HL-60/S4 treated with phorbol 12-myristate 13-acetate at 8.2 ng/mL for 4 days and 3 days (cell line): ENCODE data around the gene PDLIM7.

Experiments used
- in situ Hi-C: fragments of 300-500 bp; cut with MboI; formaldehyde crosslinking; loops from 2 replicates; pipeline ENCODE4 v1.15.0; 2022; ENCODE audit warnings: low sequenced_read_pairs

The PDLIM7 gene

GRCh38 chr5:177475563-177476427, 21.6 kb downstream of the PDLIM7 start:
- in situ Hi-C loops: no loop called here

GRCh38 chr5:177474846-177475562, 22.4 kb downstream of the PDLIM7 start:
- in situ Hi-C loops: no loop called here

DNA sequence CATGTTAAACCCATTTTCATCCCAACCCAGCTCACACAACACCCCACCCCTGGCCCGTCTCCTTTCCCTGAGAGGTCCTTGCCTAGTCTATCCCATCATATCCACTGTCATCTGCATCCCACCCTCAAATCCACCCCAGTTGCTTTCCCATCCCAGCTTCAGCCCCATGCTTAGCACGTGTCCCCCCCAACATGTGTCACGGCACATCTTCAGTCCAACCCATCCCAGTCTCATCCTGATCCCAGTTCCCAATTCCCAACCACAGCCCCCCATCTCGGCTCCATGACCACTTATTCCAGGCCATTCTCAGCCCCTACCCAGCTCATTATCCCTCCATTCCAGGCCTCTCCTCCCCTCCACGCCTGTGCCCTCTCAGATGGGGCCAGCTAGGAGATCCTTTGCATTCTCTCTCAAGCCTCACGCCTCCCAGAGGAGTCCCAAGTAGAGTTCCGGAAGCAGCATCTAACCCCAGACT, 23.4 kb downstream of the PDLIM7 start:
- in situ Hi-C loops: no loop called here

GRCh38 chr5:177473443-177474001, 23.9 kb downstream of the PDLIM7 start, which contains the start of gene DBN1:
TSS of gene DBN1 (minus strand) at chr5:177473634. CDS start at chr5:177473521, 113 bp downstream.
- in situ Hi-C loops: no loop called here

DNA sequence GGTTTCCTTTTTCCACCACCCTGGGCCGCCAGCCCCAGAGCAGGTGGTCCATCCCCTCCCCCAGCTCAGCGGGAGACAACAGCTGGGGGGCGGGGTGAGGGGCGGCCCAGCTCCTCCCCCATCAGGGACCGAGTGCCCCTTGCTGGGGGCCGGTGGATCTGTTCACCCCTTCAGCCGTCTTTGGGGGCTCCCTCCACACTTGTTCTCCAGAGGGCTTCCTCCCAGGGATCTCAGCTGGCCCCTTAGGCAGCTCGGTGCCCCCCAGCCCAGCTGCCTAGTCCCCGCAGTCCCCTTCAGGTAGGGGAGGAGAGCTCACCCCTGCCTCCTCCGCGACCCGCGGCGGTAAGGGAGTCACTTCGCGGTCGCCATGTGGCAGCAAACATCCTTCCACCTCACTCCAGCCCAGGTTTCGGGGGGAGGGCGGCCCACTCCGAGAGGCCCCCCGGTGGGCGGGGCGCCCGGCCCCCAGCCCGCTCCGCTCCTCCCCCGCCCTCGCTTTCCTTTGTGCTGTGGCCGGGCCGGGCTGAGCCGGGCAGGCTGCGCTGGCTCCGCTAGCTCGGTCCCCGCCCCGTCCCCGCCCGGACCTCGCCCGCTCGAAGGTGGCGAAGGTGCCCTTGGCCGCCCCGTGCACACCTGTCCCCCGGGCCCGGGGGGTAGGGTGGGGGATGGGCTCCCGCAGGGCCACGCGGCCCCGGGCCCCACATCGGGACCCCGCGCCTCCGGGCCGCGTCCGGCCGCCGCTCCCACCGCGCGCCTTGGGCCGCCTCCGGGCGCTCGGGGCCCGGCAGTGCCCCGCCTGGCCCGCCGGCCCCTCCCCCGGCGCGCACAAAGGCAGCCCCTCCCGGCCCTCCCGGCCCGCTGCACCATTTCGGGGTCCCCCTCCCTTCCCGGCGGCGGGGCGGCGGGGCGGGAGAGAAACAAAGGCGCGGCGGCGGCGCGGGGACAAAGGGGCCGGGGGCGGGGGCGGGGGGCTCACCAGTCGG, 24.7 kb downstream of the PDLIM7 start:
- in situ Hi-C loops: no loop called here

DNA sequence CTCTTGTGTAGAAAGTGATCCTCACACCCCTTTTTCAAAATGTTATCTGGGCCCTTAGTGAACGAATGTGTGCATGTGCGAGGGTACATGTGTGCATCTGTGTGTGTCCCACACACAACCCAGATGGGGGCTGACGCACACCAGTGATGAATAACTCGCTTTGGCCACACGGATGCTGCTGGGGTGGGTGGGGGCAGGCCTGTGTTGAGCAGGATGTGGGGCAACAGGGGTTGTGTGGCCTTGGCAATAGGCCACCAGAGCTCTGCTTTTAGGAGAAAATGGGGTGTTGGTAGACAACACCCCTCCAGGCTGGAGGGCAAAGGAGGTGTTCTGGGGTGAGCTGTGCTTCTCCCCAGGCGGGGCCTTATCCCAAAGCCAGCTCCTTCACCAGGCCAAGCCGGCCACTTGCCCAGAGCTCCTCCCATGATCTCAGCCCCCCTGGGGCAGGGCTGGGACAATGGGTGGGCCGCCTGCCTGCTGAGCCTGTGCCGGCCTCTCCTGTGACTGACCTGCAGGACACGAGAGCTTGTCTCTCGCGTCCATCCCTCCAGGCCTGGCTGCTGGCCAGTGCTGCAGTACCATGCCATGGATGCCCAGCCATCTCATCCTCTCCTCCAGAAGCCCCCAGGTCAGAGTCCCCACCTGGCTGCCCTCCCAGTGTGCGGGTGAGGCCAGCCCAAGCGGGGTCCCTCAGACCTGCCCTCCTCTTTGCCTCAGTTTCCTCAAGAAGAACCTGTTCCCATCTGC, 25.6 kb downstream of the PDLIM7 start:
- in situ Hi-C loops: no loop called here

DNA sequence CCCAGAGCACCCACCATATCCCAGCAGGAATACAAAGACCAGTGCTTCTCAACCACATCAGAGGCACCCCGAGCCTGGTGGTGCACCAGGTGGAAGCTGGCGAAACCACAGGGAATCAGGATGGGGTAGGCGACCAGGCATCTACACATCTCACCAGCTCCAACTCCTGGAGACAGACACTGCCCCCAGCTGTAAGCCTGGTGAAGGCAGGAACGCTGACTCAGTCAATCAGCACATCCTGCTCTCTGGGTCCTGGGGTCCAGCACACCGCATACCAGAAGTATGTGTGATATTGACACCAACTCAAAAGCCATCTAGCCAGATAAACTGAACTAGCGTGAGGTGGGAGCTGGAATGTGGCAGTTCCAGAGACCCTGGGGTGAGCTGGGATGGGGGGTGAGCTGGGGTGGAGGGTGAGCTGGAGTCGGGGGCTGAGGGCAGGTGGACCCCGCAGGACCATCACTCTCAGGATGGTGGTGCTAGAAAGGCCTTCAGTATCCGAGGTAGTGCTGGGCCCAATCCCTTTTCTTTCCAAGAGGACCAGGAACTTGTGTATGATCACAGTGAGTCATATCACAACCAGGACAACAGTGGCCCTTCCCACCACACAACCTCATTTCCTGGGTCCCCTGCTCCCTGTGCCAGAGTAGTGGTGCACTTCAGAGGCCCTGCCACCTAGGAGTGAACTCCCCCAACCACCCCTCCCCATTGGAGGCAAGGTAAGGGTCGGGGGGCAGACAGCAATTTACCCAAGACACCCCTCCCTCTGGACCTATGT, 26.5 kb downstream of the PDLIM7 start:
- in situ Hi-C loops: no loop called here

GRCh38 chr5:177469750-177470525, 27.5 kb downstream of the PDLIM7 start:
- in situ Hi-C loops: no loop called here

GRCh38 chr5:177468685-177469628, 28.4 kb downstream of the PDLIM7 start:
- in situ Hi-C loops: no loop called here

DNA sequence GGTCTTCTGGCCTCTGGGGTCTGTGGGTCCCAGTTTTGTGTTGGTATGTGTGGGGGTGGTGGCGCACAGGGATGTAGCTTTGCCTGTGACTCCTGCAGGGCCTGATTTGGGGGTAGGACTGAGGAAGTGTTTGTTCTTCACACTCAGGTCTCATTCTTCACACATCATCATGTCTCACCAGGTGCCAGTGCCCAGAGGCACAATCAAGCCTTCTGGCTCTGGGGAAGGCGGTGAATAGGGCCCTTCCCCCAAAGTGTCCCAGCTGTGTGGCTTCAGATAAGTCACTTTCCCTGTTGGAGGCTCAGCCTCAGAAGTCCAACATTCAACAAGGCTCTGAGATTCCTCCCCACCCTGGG, 29.1 kb downstream of the PDLIM7 start:
- in situ Hi-C loops: no loop called here

DNA sequence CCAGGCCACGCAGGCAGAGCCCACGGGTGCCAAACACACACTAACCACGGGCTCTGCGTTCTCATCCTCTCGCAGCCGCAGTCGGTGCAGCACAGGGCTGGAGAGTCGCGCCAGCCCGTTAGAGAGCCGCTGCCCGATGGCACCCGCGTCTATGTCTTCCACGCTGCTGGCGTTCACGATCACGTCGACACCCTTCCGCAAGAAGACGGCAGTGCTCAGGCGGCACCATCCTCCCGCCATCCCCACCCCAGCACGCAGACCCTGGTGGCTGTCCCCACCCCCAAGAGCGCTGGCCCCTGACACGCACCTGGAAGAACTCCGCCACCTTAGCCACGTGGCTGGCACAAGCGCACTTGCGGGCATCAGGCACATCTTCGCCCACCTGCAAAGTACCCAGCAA, 30.0 kb downstream of the PDLIM7 start:
- in situ Hi-C loops: no loop called here

DNA sequence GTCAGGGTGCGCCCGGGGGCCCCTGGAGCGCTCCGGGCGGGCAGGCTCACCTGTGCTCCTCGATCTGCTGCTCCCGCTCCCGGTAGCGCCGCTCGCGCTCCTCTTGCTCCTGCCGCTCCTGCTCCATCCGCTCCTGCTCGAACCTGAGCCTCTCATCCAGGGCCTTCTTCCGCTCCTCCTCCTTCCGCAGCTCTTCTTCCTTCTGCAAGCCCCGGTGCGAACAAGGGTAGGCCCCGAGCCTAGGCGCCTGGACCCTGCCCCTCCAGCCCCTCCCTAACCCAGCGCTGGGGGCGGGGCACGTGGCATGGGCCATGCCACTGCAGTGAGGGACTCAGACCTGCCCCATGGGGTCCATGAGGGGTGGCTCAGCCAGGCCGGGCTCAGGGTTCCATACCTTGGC, 30.5 kb downstream of the PDLIM7 start:
- in situ Hi-C loops: no loop called here

GRCh38 chr5:177465044-177465443, 32.4 kb downstream of the PDLIM7 start:
- in situ Hi-C loops: no loop called here

GRCh38 chr5:177462021-177462670, 35.3 kb downstream of the PDLIM7 start:
- in situ Hi-C loops: no loop called here

- in situ Hi-C loops: no loop called here
These were observed 37.4 kb downstream of the PDLIM7 start for GRCh38 chr5:177459819-177460628.

DNA sequence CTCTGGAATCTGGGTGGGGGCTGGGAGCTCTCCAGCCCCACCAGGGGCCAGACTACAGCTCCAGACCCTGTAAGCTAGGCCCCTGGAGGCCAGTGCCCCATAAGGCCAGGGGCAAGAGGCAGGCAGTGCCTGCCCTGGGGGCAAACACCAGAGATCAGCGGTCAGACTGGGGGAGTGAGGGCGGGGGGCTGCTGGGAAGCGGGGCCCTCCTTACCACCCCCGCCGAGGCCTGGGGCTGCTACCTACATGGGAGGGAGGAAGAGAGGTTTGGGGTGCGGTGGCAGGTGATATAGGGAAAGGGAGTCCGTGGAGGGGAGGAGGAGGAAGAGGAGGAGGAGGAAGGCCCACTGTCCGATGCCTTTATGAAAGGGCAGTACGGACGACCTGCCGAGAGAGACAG, 38.0 kb downstream of the PDLIM7 start:
- in situ Hi-C loops: no loop called here
